HG03442 (cell line): ENCODE data around the gene WDR91.
"Not testable (repeated sequence)": the region's sequence is repeated elsewhere in the genome, so short reads cannot be mapped to it uniquely, and the experiment has no call there.

Experiments
- ATAC-seq: cut with Tn5 transposase; IDR thresholded peaks from one replicate; pipeline ENCODE4 v1.9.1; 2021; ENCODE audit warnings: mild to moderate bottlenecking, moderate library complexity; ENCODE audit not compliant: unreplicated experiment

WDR91 gene

DNA sequence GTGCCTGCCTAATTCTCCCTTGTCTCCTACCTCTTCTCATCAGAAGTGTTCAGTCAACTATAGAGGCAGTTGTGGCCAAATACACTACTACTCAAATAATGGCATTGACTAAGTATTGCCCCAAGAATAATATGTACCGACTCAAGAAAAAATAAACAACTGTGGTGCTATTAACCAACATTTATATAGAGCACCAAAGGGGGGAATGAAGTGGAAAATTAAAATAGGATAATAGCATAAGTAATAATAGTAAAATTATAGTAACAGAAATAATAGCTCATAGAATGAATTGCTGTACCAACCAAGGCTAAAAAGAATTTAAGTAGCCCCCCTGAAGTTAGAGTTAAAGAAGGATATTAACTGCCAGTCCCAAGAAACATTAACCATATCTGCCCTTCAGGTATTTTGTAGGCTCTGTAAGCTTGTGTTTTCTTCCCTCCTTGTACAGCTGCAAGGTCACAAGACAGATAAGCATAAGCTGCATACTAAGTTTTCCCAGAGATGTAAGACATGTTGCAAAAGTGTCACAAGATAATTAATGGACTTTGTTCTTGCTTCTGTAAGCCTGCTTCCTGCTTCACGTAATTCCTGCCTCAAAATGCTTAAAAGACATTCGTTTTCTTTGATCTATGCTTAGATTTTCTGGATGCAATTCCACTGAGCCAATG is 29.9 kb downstream of the WDR91 start:
- no peak for ATAC-seq

DNA sequence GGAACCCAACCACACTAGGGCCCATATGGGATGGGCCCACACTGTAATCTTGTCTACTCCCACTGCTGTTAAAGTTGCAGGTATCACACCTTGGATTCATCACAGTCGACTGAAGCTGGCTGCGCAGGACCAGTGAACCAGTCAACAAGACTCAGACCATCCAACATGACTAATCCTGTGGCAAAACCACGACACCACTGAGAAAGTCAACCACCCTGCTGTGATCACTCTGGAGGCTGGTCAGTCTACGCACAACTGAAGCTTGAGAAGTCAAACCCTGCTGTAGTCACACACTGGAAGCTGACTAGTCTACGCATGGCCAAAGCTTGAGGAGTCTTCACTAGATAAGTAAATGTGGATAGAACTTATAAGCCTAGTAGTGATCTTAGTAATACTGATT is 31.2 kb downstream of the WDR91 start:
- no peak for ATAC-seq

DNA sequence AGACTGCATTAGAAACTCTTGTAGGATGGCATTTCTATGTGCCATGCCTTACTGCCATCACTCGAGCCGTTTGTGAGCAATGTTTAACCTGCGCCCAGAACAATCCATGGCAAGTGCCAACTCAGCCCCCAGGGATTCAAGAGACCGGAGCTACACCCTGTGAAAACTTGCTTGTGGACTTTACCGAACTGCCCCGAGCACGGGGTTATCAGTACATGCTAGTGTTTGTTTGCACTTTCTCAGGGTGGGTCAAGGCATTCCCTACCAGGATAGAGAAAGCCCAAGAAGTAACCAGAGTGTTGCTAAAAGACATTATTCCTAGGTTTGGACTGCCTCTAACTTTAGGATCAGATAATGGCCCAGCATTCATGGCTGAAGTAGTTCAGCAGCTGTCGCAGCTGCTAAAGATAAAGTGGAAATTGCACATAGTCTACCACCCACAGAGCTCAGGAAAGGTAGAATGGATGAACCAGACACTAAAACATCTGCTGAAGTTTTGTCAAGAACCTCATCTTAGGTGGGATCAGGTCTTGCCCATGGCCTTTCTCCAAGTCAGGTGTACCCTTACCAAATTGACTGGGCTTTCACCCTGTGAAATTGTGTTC is 31.9 kb downstream of the WDR91 start:
- ATAC-seq = no peak

DNA sequence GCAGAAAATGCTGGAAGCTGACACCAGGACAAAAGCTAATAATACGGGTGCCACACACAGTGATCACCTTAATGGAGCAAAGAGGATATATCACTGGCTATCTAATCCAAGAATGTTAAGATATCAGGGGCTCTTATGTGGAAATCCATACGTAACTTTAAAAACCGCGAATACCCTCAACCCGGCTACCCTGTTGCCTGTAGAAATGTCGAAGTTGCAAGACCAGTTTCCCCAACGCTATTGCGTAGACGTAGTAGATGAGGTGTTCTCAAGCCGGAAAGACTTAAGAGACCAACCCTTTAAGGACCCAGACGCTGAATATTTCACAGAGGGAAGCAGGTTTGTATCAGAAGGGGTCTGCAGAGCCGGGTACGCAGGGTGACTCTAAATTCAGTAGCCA is 33.0 kb downstream of the WDR91 start:
- ATAC-seq = no peak

DNA sequence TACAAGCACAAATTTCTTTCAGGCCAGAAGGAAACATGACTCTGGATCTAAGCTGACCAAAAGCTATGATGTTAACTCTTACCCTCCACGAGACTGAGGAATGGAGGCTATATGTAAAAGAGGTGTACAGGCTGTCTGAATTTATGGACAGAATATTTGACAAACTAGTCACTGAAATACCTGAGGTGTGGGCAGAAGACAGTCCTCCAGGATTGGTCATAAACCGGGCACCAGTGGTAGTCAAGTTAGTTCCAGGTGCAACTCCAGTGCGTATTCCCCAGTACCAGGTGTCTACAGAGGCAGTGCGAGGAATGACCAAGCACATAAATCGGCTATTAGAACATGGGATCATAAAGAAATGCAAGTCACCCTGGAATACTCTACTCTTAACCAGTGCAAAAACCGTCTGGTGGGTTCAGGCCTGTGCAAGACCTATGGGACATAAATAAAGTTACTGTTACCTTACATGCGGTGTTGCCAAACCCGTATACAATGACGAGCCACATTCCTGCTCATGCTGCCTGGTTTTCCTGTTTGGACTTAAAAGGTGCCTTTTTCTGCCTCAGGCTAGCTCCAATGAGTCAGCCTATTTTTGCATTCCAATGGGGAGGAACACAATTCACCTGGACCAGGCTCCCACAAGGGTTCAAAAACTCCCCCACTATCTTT is 34.2 kb downstream of the WDR91 start:
- ATAC-seq = no peak

DNA sequence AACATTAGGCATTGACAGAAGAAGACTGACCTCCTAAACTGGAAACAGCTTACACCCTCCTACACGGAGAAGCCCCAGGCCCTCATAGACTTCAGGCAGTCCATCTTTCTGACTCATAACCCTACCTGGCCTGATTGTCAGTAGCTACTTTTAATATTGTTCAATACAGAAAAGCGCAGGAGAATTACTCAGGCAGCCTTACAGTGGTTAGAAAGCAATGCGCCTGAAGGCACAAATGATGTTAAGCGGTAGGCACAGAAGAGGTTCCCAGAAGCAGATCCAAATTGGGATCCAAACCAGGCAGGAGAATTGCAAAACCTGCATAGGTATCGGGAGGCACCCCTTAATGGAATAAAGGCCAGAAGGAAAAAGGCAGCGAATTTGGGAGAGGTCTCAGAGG is 35.4 kb downstream of the WDR91 start:
- no peak for ATAC-seq

DNA sequence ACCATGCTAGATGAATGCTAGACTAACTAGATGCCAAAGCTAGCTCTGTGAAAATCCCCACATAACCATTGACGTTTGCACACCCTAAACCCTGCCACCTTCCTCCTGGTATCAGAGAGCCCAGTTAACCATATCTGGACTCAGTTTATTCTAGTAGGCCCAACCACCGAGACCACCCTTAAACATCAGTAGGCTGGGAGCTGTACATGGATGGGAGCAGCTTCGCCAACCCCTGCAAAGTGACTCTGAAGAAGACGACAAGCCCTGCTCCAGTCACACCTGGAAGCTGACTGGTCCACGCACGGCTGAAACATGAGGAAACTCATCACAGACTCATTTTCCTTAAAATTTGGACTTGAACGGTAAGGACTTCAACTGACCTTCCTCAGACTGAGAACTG is 36.4 kb downstream of the WDR91 start:
- no peak for ATAC-seq

DNA sequence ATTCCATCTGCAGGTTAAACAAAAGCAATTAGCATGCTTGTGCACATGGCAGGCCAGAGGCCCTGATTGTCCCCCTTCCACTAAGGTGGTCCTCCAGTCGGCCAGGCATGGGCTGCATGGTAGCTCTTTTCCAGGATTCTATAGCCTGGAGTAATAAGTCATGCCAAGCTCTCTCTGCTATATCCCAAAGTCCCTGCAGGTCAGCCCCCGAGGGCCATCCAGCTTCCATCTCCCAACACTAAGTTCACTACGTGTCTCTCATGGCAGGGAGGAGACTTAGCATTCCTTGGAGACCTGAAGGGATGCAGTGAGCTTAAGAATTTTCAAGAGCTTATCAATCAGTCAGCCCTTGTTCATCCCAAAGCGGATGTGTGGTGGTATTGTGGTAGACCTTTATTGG is 37.4 kb downstream of the WDR91 start:
- not testable (repeated sequence) for ATAC-seq

DNA sequence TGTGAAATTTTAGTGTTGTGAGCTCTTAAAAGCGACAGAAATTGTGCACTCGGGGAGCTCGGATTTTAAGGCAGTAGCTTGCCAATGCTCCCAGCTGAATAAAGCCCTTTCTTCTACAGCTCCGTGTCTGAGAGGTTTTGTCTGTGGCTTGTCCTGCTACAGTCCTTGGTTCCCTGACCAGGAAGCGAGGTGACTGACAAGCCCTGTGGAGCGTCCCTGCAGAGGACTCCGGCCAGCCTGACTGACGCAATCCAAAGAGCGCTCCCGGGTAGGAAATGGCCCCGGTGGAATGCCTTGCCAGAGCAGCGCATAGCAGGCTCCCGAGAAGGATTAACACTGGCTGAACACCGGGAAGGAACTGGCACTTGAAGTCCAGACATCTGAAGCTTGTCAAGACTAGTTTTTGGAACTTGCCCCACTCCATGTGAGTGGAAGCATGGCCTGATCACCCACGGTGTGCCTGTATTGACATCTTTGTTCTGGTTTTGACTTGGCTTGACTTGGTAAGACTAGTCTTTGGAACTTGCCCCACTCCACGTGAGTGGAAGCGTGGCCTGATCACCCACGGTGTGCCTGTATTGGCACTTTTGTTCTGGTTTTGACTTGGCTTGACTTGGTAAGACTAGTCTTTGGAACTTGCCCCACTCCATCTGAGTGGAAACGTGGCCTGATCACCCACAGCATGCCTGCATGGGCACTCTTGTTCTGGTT is 39.6 kb downstream of the WDR91 start:
- ATAC-seq = not testable (repeated sequence)

DNA sequence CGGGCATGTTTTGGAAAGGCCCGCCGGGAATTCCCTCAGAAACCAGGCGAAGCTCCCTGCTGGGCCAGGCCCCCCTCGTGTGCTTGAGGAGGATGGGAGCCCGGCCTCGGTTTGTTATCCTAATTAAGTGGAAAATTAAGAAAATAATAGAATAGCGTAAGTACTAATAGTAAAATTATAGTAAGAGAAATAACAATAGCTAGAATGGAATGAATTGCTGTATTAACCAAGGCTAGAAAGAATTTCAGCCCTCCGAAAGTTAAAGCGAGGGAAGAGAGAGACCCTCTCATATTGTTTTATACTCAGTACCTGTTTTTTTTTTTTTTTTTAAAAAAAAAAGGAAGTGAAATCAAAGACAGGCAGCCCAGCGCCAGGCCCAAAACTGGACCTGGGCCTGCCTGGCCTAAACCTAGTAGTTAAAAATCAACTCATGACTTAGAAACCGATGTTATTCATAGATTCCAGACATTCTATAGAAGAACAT is 40.3 kb downstream of the WDR91 start:
- ATAC-seq = peak; percentile 23

DNA sequence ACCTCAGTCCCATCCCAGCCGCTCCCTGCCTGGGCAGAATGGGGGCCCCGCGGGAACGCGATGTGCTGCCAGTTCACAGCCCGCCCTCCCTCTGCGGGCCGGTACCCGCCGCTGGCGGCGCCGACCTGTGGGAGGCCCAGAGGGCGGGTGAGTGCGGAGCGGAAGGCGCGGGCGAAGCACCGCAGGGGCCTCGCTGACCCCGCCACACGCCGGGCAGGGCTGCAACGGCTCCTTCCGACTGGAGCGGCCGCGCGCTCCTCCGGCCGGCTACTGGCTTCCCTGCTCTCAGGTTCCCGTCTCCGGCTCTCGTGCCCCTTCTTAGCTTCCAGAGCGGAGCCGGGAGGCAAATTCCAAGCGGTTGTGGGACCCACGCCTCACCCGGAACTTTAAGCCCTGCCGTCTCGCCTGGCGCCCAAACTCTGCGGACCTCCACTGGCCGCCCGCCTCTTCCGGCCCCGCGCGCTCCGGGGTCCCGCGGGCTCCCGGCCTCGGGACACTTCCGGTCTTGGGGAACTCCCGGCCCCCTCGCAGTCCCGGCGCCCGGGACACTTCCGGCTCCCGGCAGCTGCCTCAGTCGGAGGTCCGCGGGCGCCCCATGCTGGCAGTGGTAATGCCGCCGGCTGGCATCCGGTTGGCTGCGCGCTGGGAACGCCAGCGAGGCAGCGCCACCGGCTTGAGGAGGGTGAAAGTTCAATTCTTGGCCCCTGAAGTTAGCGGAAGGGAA is 40.9 kb downstream of the WDR91 start, which contains the start of gene CYREN:
Gene CYREN, minus strand, starts transcription at position 434 of the 724 bp plus-strand sequence. CDS start 1,785 bp downstream, outside the sequence.
- ATAC-seq = peak; percentile 64

DNA sequence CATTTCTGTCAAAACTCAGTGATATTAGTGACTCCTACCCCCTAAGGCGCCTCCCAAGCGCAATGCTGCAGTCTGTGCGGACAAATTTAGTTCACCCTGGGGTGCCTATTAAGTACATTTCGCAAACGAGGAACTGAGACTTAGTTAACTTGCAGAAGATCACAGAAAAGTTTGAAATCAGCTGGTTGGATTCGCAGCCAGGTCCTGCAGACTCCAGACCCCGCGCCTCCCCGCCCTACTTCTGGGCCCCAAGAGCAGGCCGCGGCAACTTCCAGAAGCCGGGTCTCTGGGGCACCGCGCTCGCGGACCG is 41.4 kb downstream of the WDR91 start:
- ATAC-seq = no peak

DNA sequence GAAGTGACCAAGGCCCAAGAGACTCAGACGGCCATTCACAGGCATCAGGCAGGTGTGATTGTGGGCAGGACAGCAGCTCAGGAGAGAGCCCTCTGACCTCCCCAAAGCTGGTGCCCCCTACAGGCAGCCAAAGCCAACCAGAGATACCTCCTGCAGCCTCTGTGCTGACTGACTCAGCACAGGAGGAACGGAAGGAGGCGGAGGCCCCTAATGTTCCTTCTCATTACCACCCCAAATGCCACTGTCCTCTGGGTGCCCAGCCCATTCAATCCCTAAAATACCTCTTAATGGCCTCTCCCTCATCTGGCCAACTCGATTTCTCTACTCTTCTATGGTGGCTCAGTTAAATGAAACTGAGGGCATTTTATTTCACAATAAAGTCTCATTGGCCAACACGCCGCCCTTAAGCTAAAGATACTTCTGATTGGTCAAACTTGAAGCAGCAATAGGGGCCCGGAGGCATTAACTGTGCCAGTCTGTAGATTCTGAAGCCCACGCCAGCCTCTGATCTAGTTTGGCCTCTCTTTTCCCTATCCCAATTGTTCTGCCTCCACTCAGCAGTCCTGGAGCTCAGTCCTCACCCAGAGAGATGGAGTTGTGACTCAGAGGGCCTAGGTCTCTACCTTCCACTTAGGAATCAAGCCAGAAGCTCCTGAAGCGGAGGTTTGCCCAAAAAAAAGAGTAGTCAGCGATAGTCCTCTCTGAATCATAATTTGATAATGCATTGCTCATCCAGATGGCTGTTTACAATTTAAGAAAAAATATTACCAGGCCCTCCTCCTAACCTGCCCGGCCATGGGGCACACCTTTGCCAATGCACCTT is 42.0 kb downstream of the WDR91 start:
- ATAC-seq = peak; percentile 38

DNA sequence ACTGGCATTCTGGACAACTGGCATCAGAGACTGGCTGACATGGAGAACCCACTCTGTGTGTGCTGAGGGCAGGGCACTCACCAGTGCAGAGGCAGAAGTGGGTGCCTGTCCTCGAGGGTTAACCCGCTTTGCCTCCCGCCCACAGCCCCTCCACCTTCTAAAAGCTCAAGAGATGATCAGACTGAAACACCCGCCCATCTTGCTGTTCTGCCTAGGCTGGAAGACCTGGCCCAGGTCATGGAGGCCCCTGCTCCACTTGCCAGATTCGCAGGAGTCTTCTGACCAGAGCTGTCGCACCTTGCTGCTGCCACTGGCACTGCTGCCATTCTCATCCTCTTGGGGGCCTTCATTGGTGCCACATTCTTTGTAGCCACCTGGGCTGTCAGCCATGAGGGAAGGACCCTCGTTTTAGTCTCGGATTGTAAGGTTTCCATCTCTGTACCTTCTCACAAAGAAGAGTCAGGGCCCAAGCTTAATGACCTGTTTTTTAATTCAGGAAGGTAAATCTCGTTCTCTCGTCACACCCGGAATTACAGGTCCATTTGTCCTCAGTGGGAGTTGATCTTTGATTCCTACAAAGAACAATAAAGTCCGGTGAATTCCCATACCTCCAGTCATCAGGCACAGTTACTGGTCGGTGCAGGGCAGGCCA is 42.7 kb downstream of the WDR91 start:
- ATAC-seq = no peak

DNA sequence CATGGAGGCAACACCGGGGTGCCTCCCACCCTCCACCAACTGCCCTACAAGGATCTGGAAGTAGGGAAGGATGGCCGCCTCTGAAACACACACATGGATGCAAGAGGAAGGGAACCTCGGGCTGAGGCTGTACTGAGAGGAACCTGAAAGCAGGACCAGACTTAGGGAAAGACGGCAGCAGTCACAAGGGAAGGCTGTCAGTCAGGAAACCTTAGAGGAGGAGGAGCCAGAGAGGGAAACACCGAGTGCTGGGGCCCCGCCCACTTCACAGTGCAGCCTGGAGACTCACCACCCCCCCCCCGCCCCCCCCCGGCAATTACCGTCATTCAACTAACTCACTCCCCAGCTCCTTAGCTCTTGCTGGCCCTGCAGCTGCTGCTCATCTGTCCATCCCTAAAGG is 43.3 kb downstream of the WDR91 start:
- ATAC-seq = no peak

DNA sequence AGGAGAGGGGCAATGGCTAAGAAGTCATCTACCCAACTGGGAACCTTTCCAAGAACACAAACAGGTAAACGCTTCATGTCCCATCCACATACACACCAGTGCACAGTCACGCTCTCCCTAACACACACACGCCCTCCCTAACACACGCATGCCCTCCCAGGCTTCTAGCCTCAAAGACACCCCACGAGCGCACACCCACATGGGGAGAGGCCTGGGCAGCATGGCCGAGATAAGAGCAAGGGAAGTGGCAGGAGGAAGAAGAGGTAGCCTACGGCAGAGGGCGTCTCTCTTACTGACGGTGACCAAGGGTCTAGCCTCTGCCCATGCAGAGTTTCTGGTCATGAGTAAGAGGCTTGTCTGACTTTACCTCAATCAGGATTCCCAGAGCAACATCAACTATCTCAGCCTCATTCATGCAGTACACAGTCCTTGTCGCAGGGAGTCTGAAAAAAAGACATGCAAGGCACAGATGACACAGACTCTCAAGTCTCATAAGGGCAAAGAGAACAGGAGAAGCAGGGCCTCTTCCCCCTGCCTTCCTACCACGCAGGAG is 43.9 kb downstream of the WDR91 start:
- ATAC-seq = no peak

DNA sequence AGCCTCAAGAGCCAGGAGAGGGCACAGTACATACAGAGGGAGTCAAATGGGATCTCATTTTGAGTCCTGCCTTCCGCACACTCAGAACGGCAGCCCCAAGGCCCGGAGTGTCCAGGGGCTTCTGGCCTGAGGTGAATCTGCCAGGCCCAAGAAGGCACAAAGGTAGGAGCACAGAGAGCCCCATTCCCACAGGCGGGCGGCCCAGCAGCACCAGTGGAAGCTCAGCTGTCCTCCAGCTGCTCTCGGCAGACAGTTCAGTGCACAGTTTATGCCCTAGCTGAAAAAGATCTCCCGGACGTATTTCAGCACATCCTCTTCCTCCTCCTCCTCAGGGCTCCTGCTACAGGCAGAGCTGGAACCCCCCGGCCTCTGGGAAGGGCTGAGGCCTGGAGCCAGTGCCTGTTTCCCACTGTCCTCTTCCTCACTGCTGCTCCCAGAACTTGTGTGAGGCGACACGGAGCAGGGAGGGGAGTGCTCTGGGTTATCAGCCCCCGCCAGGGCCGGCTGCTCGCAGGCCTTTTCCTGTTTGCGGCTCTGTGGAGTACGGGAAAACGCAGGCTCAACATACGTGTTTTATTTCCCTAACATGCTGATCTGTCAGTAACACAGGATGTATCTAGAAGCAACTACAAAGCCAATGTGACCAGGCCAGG is 44.9 kb downstream of the WDR91 start:
- no peak for ATAC-seq

DNA sequence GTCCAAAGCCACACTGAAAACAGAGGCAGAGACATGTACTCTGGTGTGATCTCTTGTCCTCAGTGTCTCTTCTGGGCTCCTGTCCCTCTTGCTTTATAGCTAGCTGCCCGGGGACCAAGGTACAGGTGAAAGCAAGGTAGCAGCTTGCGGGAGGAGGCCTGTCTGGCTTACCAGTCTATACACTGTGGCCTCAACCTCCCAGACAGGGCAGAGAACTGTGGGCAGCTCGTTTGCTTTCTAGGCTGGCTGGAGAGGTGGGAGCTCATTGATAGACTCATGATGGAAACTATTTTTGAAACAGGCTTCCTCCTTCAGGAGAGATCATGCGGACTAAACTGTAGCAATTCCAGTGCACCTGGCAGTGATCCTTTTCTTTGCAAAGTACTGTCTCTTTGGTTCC is 45.5 kb downstream of the WDR91 start:
- no peak for ATAC-seq
